ENCODE results near the gene OR6N2.

Gene OR6N2

GRCh38 chr1:158752155-158752712, 28.8 kb downstream of the OR6N2 start:
- DNase-seq = no peak

GRCh38 chr1:158735848-158736247, 45.2 kb downstream of the OR6N2 start:
- DNase-seq = no peak

GRCh38 chr1:158732524-158732923, 48.5 kb downstream of the OR6N2 start:
- no peak for DNase-seq

- DNase-seq = no peak
These were observed 49.3 kb downstream of the OR6N2 start for GRCh38 chr1:158731707-158732106.

- no peak for DNase-seq
These were observed 50.6 kb downstream of the OR6N2 start for GRCh38 chr1:158730453-158730852.

- DNase-seq = no peak
These were observed 52.3 kb downstream of the OR6N2 start for GRCh38 chr1:158728510-158729225.

GRCh38 chr1:158724442-158724841, 56.6 kb downstream of the OR6N2 start:
- no peak for DNase-seq
